H1 (cell line): ENCODE results near the gene HOTAIR. TPM values are rescaled to one million over a fixed set of nuclear protein-coding genes. Genes with fewer than 3 reads are reported as not detected.

ENCODE experiments used
- CTCF ChIA-PET: fragments of 300-600 bp; sonication (Branson Sonifier 250); formaldehyde crosslinking; loops from one replicate; lab custom pipeline; 2021; ENCODE audit not compliant: partially characterized antibody; lab: Charles Lee
- POLR2A ChIA-PET: fragments of 300-600 bp; sonication (Branson Sonifier 250); formaldehyde crosslinking; loops from one replicate; lab custom pipeline; 2021; ENCODE audit warnings: inconsistent platforms; ENCODE audit not compliant: partially characterized antibody; lab: Charles Lee
- DNase-seq, 2 experiments: peaks; one replicate each; pipeline versions ENCODE4 v3.0.0 to v3.0.0-alpha.2; 2010 to 2022; ENCODE audit warnings: low spot score in 2 of 2, low read depth in 1 of 2, mixed read lengths in 1 of 2
- FAIRE-seq: peaks from 2 replicates; lab custom pipeline; 2011; peaks lifted over from hg19 to GRCh38; lab: Jason Lieb, UNC
- H2AFZ ChIP-seq: 2 replicates; pipeline ENCODE4 v1.8.1; 2012; ENCODE audit warnings: low read length, inconsistent platforms
- H2AK5ac ChIP-seq: 2 replicates; pipeline ENCODE4 v1.6.1; 2013; ENCODE audit warnings: low read depth, low read length
- H2BK120ac ChIP-seq: replicated peaks from 2 replicates; pipeline ENCODE3; 2013; ENCODE audit warnings: low read depth, low read length, inconsistent platforms
- H2BK12ac ChIP-seq: 2 replicates; pipeline ENCODE4 v1.6.1; 2013; ENCODE audit warnings: low read depth, low read length
- H2BK15ac ChIP-seq: 2 replicates; pipeline ENCODE4 v1.6.1; 2013; ENCODE audit warnings: low read length
- H2BK20ac ChIP-seq: 2 replicates; pipeline ENCODE4 v1.6.1; 2013; ENCODE audit warnings: low read length
- H2BK5ac ChIP-seq: 2 replicates; pipeline ENCODE4 v1.6.1; 2013; ENCODE audit warnings: low read depth, low read length
- H3K14ac ChIP-seq: 2 replicates; pipeline ENCODE4 v1.6.1; 2013; ENCODE audit warnings: inconsistent platforms; ENCODE audit not compliant: insufficient read length
- H3K18ac ChIP-seq: 2 replicates; pipeline ENCODE4 v1.6.1; 2013; ENCODE audit warnings: low read length; ENCODE audit errors: extremely low read depth
- H3K23ac ChIP-seq: 2 replicates; pipeline ENCODE4 v1.6.1; 2013; ENCODE audit warnings: inconsistent platforms; ENCODE audit not compliant: insufficient read length
- H3K23me2 ChIP-seq: 2 replicates; pipeline ENCODE4 v1.6.1; 2013; ENCODE audit warnings: low read depth, low read length
- H3K27ac ChIP-seq: 2 replicates; pipeline ENCODE4 v1.6.1; 2011; ENCODE audit warnings: low read depth, low read length, inconsistent platforms
- H3K27me3 ChIP-seq, 4 experiments: replicated peaks in 1 of 4; 1 replicate in 1 of 4; 2 replicates in 3 of 4; pipeline versions ENCODE4 v1.6.1 to v1.8.1; 2011 to 2013; ENCODE audit warnings: low read length in 3 of 4, mild to moderate bottlenecking in 3 of 4, inconsistent platforms in 2 of 4, mixed read lengths in 2 of 4, moderate library complexity in 1 of 4; ENCODE audit not compliant: control insufficient read depth in 3 of 4, insufficient read depth in 3 of 4; ENCODE audit errors: extremely low read depth in 1 of 4
- H3K36me3 ChIP-seq, 4 experiments: 2 replicates each; pipeline versions ENCODE4 v1.6.1 to v1.8.1; 2011 to 2013; ENCODE audit warnings: mild to moderate bottlenecking in 4 of 4, low read length in 3 of 4, moderate library complexity in 2 of 4, control low read depth in 1 of 4, inconsistent platforms in 1 of 4; ENCODE audit not compliant: insufficient read depth in 4 of 4, control insufficient read depth in 2 of 4
- H3K4ac ChIP-seq: replicated peaks from 2 replicates; pipeline ENCODE3; 2013; ENCODE audit warnings: low read length, low read depth, mixed read lengths, inconsistent platforms; ENCODE audit not compliant: insufficient read length
- H3K4me1 ChIP-seq, 4 experiments: replicated peaks in 1 of 4; 1 replicate in 1 of 4; 2 replicates in 3 of 4; pipeline versions ENCODE4 v1.6.1 to v1.8.1; 2011 to 2013; ENCODE audit warnings: low read length in 3 of 4, inconsistent platforms in 2 of 4, mixed read lengths in 1 of 4; ENCODE audit not compliant: insufficient read depth in 4 of 4, control insufficient read depth in 3 of 4
- H3K4me2 ChIP-seq, 2 experiments: 2 replicates each; pipeline versions ENCODE4 v1.6.1 to v1.8.1; 2011 to 2013; ENCODE audit warnings: low read depth in 2 of 2, low read length in 2 of 2, control low read depth in 1 of 2, inconsistent platforms in 1 of 2, mild to moderate bottlenecking in 1 of 2; ENCODE audit not compliant: insufficient read depth in 1 of 2
- H3K4me3 ChIP-seq, 4 experiments: fragments of 200-600, 300-600 bp in 1 of 4; sonication (generic), shearing (Covaris generic), sonication (Bioruptor Twin) in 1 of 4; 2 replicates each; pipeline versions ENCODE4 v1.5.1 to v1.8.1; 2011 to 2016; ENCODE audit warnings: low read length in 4 of 4, low read depth in 3 of 4, control low read depth in 2 of 4, inconsistent platforms in 2 of 4, mild to moderate bottlenecking in 2 of 4, mixed read lengths in 1 of 4, moderate library complexity in 1 of 4; ENCODE audit not compliant: insufficient read depth in 2 of 4; ENCODE audit errors: extremely low read depth in 1 of 4
- H3K56ac ChIP-seq: replicated peaks from 2 replicates; pipeline ENCODE3; 2013; ENCODE audit warnings: low read depth, mild to moderate bottlenecking, mixed read lengths, low read length, inconsistent platforms; ENCODE audit not compliant: insufficient read length
- H3K79me1 ChIP-seq: 2 replicates; pipeline ENCODE4 v1.6.1; 2013; ENCODE audit warnings: low read depth, low read length, control low read depth
- H3K79me2 ChIP-seq, 2 experiments: 2 replicates each; pipeline versions ENCODE4 v1.6.1 to v1.8.1; 2012 to 2013; ENCODE audit warnings: low read length in 2 of 2, mild to moderate bottlenecking in 2 of 2, inconsistent platforms in 1 of 2; ENCODE audit not compliant: insufficient read depth in 2 of 2, control insufficient read depth in 1 of 2
- H3K9ac ChIP-seq, 4 experiments: replicated peaks in 1 of 4; 1 replicate in 1 of 4; 2 replicates in 3 of 4; pipeline versions ENCODE4 v1.6.1 to v1.8.1; 2011 to 2013; ENCODE audit warnings: low read depth in 3 of 4, low read length in 3 of 4, control low read depth in 2 of 4, mild to moderate bottlenecking in 2 of 4, moderate library complexity in 2 of 4, inconsistent platforms in 1 of 4; ENCODE audit errors: extremely low read depth in 1 of 4
- H3K9me3 ChIP-seq, 2 experiments: 2 replicates each; pipeline versions ENCODE4 v1.6.1 to v1.8.1; 2012 to 2013; ENCODE audit warnings: mild to moderate bottlenecking in 2 of 2, moderate library complexity in 2 of 2, control low read depth in 1 of 2, inconsistent platforms in 1 of 2, low read depth in 1 of 2, low read length in 1 of 2, mixed read lengths in 1 of 2; ENCODE audit not compliant: insufficient read depth in 2 of 2
- H4K20me1 ChIP-seq, 2 experiments: replicated peaks in 1 of 2; 2 replicates each; pipeline versions ENCODE3 to v1.8.1; 2011 to 2013; ENCODE audit warnings: inconsistent platforms in 2 of 2, low read length in 2 of 2, mild to moderate bottlenecking in 1 of 2; ENCODE audit not compliant: insufficient read depth in 2 of 2, control insufficient read depth in 1 of 2
- H4K5ac ChIP-seq: 2 replicates; pipeline ENCODE4 v1.6.1; 2013; ENCODE audit warnings: low read length, low read depth, mixed read lengths, inconsistent platforms; ENCODE audit not compliant: insufficient read length
- H4K8ac ChIP-seq: 2 replicates; pipeline ENCODE4 v1.8.0; 2013; ENCODE audit warnings: mild to moderate bottlenecking, moderate library complexity, low read length, inconsistent platforms; ENCODE audit not compliant: insufficient read depth; ENCODE audit errors: extremely low read depth
- H4K91ac ChIP-seq: replicated peaks from 2 replicates; pipeline ENCODE3; 2013; ENCODE audit warnings: low read length, mixed read lengths, inconsistent platforms; ENCODE audit not compliant: insufficient read length
- RAD21 ChIP-seq, 2 experiments: IDR thresholded peaks in 1 of 2; conservative IDR thresholded peaks in 1 of 2; 2 replicates each; pipeline ENCODE4 v1.6.1; 2011; ENCODE audit warnings: low read depth in 2 of 2, low read length in 2 of 2, improper control_type of control experiment in 1 of 2, inconsistent platforms in 1 of 2, mild to moderate bottlenecking in 1 of 2, moderate library complexity in 1 of 2
- RNF2 ChIP-seq: fragments of 200-900, 300-1000 bp; sonication (generic); IDR thresholded peaks from 2 replicates; pipeline ENCODE4 v1.7.1; 2016; ENCODE audit warnings: borderline replicate concordance, low read depth, mild to moderate bottlenecking, antibody characterized with exemption, low read length; ENCODE audit not compliant: poor library complexity, severe bottlenecking; ENCODE audit errors: missing control alignments
- ZNF274 ChIP-seq: IDR thresholded peaks from 2 replicates; pipeline ENCODE4 v1.7.0; 2012; ENCODE audit warnings: low read length, borderline replicate concordance; ENCODE audit errors: extremely low read depth
- WGBS, 2 experiments: shearing (Covaris generic) in 1 of 2; methylation state at CpG; one replicate each; pipeline versions ENCODE4 v1.1.6 to v1.1.7; 2013 to 2015; ENCODE audit warnings: low lambda C conversion rate in 2 of 2, mixed read lengths in 2 of 2, inconsistent platforms in 1 of 2, low coverage in 1 of 2, missing lambda C conversion rate in 1 of 2; ENCODE audit not compliant: insufficient replicate concordance in 2 of 2, insufficient coverage in 1 of 2, insufficient read length in 1 of 2; ENCODE audit errors: extremely low coverage in 1 of 2, missing lambda C conversion rate in 1 of 2; 5-methylcytosine and 5-hydroxymethylcytosine counted together
- polyA plus RNA-seq, 7 experiments: library from polyadenylated mRNA; depleted of rRNA in 3 of 7; stranded (reverse) in 5 of 7; unstranded in 2 of 7; fragments of >200 nt in 5 of 7; fragments of 200-250 nt in 2 of 7; gene quantifications; 1 replicate in 5 of 7; 2 replicates in 1 of 7; 4 replicates in 1 of 7; pipeline versions ENCODE4 v1.2.1 to v1.2.3, GENCODE V29; 2011 to 2013; ENCODE audit warnings: missing spikeins in 2 of 7, mixed read lengths in 2 of 7
- total RNA-seq: library from RNA; stranded (reverse); fragmentation: NEBNext Ultra II Directional; extraction: Animal tissue kit (Norgen Biotek cat#: 25700); gene quantifications from 2 replicates; pipeline ENCODE4 v1.2.1, GENCODE V29; 2021

The HOTAIR gene
- total and polyA plus RNA-seq, 2 of the 8 experiments (the other 6 are each of a cell fraction or from before 2014, with no cell fraction given): not detected

- Histone ChIP-seq H3K14ac (no peak overlapping the region), H3K4me2 (no peak overlapping the region), H3K79me1 (no peaks in the 10 kb centered on the region), H3K4me1 (peaks cover 0 to 16% (median 4%) of the 10 kb centered on the region in 4 experiments; a peak in 6 of 7 replicates), H4K20me1 (peaks cover 20 to 41% of the 10 kb centered on the region in 2 experiments), H2BK15ac (no peak overlapping the region), H3K4me3 (no peak overlapping the region), H3K9me3 (no peaks in the 10 kb centered on the region; a peak in 1 of 4 replicates), H3K9ac (no peak overlapping the region), H3K36me3 (peaks cover 0 to 9% (median 0%) of the 10 kb centered on the region in 4 experiments; a peak in 1 of 8 replicates), H4K8ac (no peak overlapping the region; the same call in 1 of the 2 replicates), H3K4ac (no peak overlapping the region), H4K91ac (no peak overlapping the region), H3K23me2 (no peaks in the 10 kb centered on the region), H2AK5ac (no peak overlapping the region), H2BK12ac (0 out of 2 replicates have a peak overlapping the region, but pooled peaks have one; percentile 60), H2BK120ac (no peak overlapping the region), H3K56ac (no peak overlapping the region), H3K27ac (no peak overlapping the region), H4K5ac (no peak overlapping the region), H3K23ac (no peak overlapping the region), H3K79me2 (no peaks in the 10 kb centered on the region), H3K18ac (no peak overlapping the region), H3K27me3 (peaks cover 98 to 100% (median 100%) of the 10 kb centered on the region in 4 experiments), H2BK5ac (no peak overlapping the region), H2BK20ac (no peak overlapping the region), H2AFZ (no peak overlapping the region)
- DNase-seq (no peak), FAIRE-seq (no peak)
- WGBS, 2 experiments: 15% methylated on average over 10 of the region's 10 CpGs; no CpG with 5 or more reads in 1 of the 2 experiments
- ChIA-PET CTCF (interaction anchor here (0.9 to 2.1 kb wide), 2 partner anchors 12 to 150 kb away, joined by 3 to 6 read pairs; no protein-coding TSS in a partner anchor), POLR2A (interaction anchor here (1.0 to 3.2 kb wide), 2 partner anchors 12 to 15 kb away, joined by 3 to 12 read pairs; partner anchors contain the start of gene HOXC13)
- peak in 1 of 2 experiments; percentile 24; a peak in 1 of 4 replicates for TF ChIP-seq RAD21 (IDR thresholded peaks at IDR 0.05 in 1 of 2, conservative IDR thresholded peaks at IDR 0.05 in 1 of 2; ENCODE audit: low read depth in 2 of 2, low read length in 2 of 2)
- TF ChIP-seq RNF2: peak; percentile 68
- no peak for TF ChIP-seq ZNF274
Measured at GRCh38 chr12:53950437-53950773, 24.3 kb downstream of the HOTAIR start.
